ENCODE data around the gene SNRNP200. TPM values are rescaled to one million over a fixed set of nuclear protein-coding genes. Genes with fewer than 3 reads are reported as not detected.

The SNRNP200 gene
- total RNA-seq: 42.7 and 44.2 TPM in 2 replicates

DNA sequence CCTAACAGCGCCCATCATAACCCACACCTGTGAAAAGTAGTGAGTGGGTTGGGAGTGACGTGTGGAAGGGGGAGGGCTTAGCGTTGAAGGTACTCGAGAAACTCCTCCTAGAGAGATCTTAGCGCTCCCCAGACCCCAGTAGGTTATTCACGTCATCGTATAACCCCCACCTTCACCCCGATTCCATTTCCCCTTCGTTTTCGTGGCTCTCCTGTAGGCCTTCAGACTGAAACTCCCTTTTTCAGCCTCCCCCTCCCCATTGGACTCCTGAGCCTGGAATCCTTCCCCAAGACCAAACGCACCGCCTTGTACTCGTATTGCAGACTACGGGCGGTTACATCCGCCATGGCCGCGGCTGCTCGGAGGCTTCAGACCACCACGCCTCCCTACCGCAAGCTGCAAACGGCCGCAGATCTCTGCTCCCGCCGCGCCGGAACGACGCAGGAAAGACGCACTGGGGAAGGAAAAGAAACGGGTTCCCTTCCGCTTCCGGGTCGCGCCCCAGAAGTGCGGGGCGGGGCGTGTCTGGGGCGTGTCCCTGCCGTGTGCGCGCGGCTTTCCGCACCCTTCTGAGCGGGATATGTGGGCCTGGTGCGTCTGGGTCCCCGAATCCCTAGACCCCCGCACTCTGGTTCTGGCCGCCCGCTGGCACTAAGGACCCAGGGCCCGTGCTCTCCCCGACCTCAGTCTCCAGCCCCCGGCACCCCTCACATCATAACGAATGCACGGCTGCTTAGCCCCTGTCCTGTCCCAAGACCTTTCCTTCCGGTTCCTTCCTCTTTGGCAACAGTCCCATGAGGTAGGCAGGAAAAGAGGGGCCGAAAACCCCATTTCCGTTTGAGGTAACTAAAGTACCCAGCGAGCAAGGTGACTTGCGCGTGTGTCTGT, at the start of gene SNRNP200:
Gene SNRNP200, minus strand, starts transcription at position 456 of the 888 bp plus-strand sequence. Its CDS starts 109 bp downstream, at position 347.
- peaks cover 14% of the 10 kb centered on the region for H3K4me1 ChIP-seq (ENCODE audit: insufficient read depth, low read length)
- peaks cover 44% of the 10 kb centered on the region for H3K79me2 ChIP-seq (ENCODE audit: insufficient read depth, low read length)
- H3K9me3 ChIP-seq (ENCODE audit: low read depth, low read length): no peaks in the 10 kb centered on the region
- H2AFZ ChIP-seq (ENCODE audit: low read length): peak within 1 kb of the TSS; percentile 93
- TF ChIP-seq, protein P1, sequence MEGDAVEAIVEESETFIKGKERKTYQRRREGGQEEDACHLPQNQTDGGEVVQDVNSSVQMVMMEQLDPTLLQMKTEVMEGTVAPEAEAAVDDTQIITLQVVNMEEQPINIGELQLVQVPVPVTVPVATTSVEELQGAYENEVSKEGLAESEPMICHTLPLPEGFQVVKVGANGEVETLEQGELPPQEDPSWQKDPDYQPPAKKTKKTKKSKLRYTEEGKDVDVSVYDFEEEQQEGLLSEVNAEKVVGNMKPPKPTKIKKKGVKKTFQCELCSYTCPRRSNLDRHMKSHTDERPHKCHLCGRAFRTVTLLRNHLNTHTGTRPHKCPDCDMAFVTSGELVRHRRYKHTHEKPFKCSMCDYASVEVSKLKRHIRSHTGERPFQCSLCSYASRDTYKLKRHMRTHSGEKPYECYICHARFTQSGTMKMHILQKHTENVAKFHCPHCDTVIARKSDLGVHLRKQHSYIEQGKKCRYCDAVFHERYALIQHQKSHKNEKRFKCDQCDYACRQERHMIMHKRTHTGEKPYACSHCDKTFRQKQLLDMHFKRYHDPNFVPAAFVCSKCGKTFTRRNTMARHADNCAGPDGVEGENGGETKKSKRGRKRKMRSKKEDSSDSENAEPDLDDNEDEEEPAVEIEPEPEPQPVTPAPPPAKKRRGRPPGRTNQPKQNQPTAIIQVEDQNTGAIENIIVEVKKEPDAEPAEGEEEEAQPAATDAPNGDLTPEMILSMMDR (IDR thresholded peaks at IDR 0.05; ENCODE audit: extremely low read depth, low read depth, low read length): no peak
- peak within 1 kb of the TSS; percentile 93 for H3K4me2 ChIP-seq (ENCODE audit: insufficient read depth, low read length)
- H3K4me3 ChIP-seq (ENCODE audit: insufficient read depth, low read length): peak within 1 kb of the TSS; percentile 94
- peak; percentile 94 for DNase-seq (ENCODE audit: insufficient read length, low spot score, missing footprints)
- H4K20me1 ChIP-seq (ENCODE audit: insufficient read depth, low read length): peaks cover 6% of the 10 kb centered on the region
- H3K27me3 ChIP-seq (ENCODE audit: insufficient read depth, low read length): no peaks in the 10 kb centered on the region
- peaks cover 30% of the 10 kb centered on the region for H3K36me3 ChIP-seq (ENCODE audit: insufficient read depth, low read length)
- H3K27ac ChIP-seq (ENCODE audit: low read depth, low read length): peak within 1 kb of the TSS; percentile 70

DNA sequence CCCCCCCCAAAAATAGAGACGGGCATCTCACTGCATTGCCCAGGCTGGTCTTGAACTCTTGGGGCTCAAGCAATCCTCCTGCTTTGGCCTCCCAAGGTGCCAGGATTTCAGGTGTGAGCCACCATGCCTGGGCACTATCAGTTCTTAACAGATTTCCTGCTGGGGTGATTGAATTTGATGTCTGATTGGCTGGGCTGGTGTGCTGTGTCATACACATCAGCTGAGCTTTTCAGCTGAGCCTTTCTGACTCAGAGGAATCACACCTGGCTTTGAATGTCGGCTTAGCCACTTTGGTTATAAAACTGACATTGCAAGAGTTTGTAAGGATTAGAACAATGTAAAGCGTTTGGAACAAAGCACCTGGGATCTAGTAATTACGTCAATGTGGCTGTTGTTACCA, 49.1 kb upstream of the SNRNP200 start:
- no peak overlapping the region for H3K4me3 ChIP-seq (ENCODE audit: insufficient read depth, low read length)
- peaks cover 22% of the 10 kb centered on the region for H3K4me1 ChIP-seq (ENCODE audit: insufficient read depth, low read length)
- TF ChIP-seq, protein P1 (IDR thresholded peaks at IDR 0.05; ENCODE audit: extremely low read depth, low read depth, low read length): no peak
- peak overlapping the region; percentile 65 for H3K27ac ChIP-seq (ENCODE audit: low read depth, low read length)
- no peaks in the 10 kb centered on the region for H3K27me3 ChIP-seq (ENCODE audit: insufficient read depth, low read length)
- no peaks in the 10 kb centered on the region for H3K79me2 ChIP-seq (ENCODE audit: insufficient read depth, low read length)
- no peak overlapping the region for H3K4me2 ChIP-seq (ENCODE audit: insufficient read depth, low read length)
- H2AFZ ChIP-seq (ENCODE audit: low read length): no peak overlapping the region
- H3K36me3 ChIP-seq (ENCODE audit: insufficient read depth, low read length): peaks cover 13% of the 10 kb centered on the region
- no peaks in the 10 kb centered on the region for H4K20me1 ChIP-seq (ENCODE audit: insufficient read depth, low read length)
- no peak for DNase-seq (ENCODE audit: insufficient read length, low spot score, missing footprints)
- H3K9me3 ChIP-seq (ENCODE audit: low read depth, low read length): no peaks in the 10 kb centered on the region

DNA sequence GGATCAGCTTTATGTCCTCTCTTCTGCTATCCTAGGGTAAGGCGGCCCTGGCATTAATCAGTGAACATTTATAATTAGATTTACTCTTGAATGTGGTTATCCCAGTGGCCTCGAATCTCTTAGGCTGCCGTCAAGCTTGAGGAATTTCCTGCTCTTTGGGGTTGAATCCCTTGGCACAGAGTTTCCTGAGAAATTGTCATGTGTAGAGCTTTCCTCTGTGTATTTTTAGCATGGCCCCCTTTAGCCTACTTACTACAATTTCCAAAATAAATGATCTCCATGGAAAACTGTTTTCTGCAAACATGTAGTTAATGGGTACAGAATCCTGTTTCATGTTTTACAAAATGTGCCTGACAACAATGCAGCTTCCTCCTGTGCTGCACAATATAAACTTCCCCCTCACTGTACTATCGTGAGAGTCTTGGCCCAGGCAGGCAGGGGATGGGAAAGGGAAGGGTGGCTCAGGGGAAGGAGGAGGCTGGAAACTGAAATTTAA, 48.3 kb upstream of the SNRNP200 start:
- DNase-seq (ENCODE audit: insufficient read length, low spot score, missing footprints): no peak
- H4K20me1 ChIP-seq (ENCODE audit: insufficient read depth, low read length): no peaks in the 10 kb centered on the region
- no peaks in the 10 kb centered on the region for H3K27me3 ChIP-seq (ENCODE audit: insufficient read depth, low read length)
- peak overlapping the region; percentile 65 for H3K27ac ChIP-seq (ENCODE audit: low read depth, low read length)
- H3K9me3 ChIP-seq (ENCODE audit: low read depth, low read length): no peaks in the 10 kb centered on the region
- H3K4me3 ChIP-seq (ENCODE audit: insufficient read depth, low read length): peak overlapping the region; percentile 49
- H2AFZ ChIP-seq (ENCODE audit: low read length): peak overlapping the region; percentile 71
- peak overlapping the region; percentile 68 for H3K4me2 ChIP-seq (ENCODE audit: insufficient read depth, low read length)
- peaks cover 22% of the 10 kb centered on the region for H3K4me1 ChIP-seq (ENCODE audit: insufficient read depth, low read length)
- no peaks in the 10 kb centered on the region for H3K79me2 ChIP-seq (ENCODE audit: insufficient read depth, low read length)
- TF ChIP-seq, protein P1 (IDR thresholded peaks at IDR 0.05; ENCODE audit: extremely low read depth, low read depth, low read length): no peak
- H3K36me3 ChIP-seq (ENCODE audit: insufficient read depth, low read length): peaks cover 7% of the 10 kb centered on the region

DNA sequence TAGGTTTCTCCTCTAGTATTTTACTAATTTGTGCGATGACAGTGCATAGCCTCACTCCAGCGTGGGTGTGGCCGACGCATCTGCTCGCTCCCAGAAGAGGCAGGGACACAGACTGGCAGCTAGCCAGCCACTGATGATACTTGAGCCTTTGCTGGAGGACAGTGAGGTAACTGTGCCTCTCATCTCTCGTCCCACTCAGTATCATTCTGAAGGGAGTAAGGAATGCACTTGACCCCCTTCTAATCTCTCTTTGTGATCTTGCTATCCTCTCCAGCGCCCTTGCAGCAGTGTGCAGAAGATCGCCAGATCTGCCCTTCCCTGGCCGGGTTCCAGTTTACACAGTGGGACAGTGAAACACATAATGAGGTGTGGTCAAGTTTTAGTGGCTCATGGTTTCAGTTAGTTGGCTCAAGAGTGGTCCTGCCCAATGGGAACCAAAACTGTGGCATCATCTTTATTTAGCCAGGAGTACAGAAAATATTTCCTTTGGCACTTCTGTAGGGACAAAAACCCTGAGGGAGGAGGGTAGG, 47.8 kb upstream of the SNRNP200 start:
- H2AFZ ChIP-seq (ENCODE audit: low read length): peak overlapping the region; percentile 4
- H3K27me3 ChIP-seq (ENCODE audit: insufficient read depth, low read length): no peaks in the 10 kb centered on the region
- peak overlapping the region; percentile 65 for H3K27ac ChIP-seq (ENCODE audit: low read depth, low read length)
- DNase-seq (ENCODE audit: insufficient read length, low spot score, missing footprints): peak; percentile 85
- H3K4me1 ChIP-seq (ENCODE audit: insufficient read depth, low read length): peaks cover 22% of the 10 kb centered on the region
- H4K20me1 ChIP-seq (ENCODE audit: insufficient read depth, low read length): no peaks in the 10 kb centered on the region
- peaks cover 7% of the 10 kb centered on the region for H3K36me3 ChIP-seq (ENCODE audit: insufficient read depth, low read length)
- H3K4me2 ChIP-seq (ENCODE audit: insufficient read depth, low read length): peak overlapping the region; percentile 68
- H3K9me3 ChIP-seq (ENCODE audit: low read depth, low read length): no peaks in the 10 kb centered on the region
- TF ChIP-seq, protein P1 (IDR thresholded peaks at IDR 0.05; ENCODE audit: extremely low read depth, low read depth, low read length): no peak
- H3K79me2 ChIP-seq (ENCODE audit: insufficient read depth, low read length): no peaks in the 10 kb centered on the region
- H3K4me3 ChIP-seq (ENCODE audit: insufficient read depth, low read length): peak overlapping the region; percentile 49
